ENCODE results near the gene LGI4. TPM values are rescaled to one million over a fixed set of nuclear protein-coding genes. Genes with fewer than 3 reads are reported as not detected.
"Not testable (repeated sequence)": the region's sequence is repeated elsewhere in the genome, so short reads cannot be mapped to it uniquely, and the experiment has no call there.

LGI4 gene
- total RNA-seq, 1 experiment from 2014 or later = 0.43 TPM

DNA sequence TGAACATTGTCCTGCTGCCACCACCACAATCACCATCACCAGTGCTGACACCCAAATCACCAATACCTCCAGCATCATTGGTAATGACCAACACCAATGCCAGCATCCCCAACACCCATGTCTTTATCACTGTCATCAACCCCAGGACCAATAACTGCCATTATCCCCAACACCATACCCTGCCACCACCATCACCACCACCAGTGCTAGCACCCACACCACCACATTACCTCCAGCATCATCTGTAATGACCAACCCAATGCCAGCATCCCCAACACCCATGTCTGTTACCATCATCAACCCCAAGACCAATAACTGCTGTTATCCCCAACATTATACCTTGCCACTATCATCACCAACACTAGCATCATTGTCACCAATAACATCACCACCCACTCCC is 2.6 kb downstream of the LGI4 start:
- BruUV-seq (replicated peaks) = no TSS peak
- POLR2A ChIA-PET = no interaction called here
- intact Hi-C loops (cut with micrococcal nuclease; ENCODE audit: unreplicated experiment) = no loop called here
- DNase-seq = no peak
- Mint-ChIP-seq H3K27me3 (ENCODE audit: insufficient read depth, unreplicated experiment) (peaks cover 2% of the 10 kb centered on the region), H3K4me1 (ENCODE audit: low read depth, unreplicated experiment) (peaks cover 7% of the 10 kb centered on the region), H3K4me3 (ENCODE audit: unreplicated experiment) (no peak overlapping the region), H3K9me3 (ENCODE audit: unreplicated experiment) (no peaks in the 10 kb centered on the region), H3K36me3 (ENCODE audit: insufficient read depth, unreplicated experiment) (no peaks in the 10 kb centered on the region), H3K27ac (ENCODE audit: unreplicated experiment) (no peak overlapping the region)
- Histone ChIP-seq H3K27me3 (replicated peaks; ENCODE audit: control insufficient read depth, insufficient read depth, low read length) (no peaks in the 10 kb centered on the region), H3K4me1 (peaks cover 18% of the 10 kb centered on the region), H3K9me3 (no peaks in the 10 kb centered on the region), H3K4me3 (ENCODE audit: low read depth, low read length) (no peak overlapping the region), H3K36me3 (ENCODE audit: control insufficient read depth, insufficient read depth, low read length) (no peaks in the 10 kb centered on the region)
- TF ChIP-seq, protein P1, sequence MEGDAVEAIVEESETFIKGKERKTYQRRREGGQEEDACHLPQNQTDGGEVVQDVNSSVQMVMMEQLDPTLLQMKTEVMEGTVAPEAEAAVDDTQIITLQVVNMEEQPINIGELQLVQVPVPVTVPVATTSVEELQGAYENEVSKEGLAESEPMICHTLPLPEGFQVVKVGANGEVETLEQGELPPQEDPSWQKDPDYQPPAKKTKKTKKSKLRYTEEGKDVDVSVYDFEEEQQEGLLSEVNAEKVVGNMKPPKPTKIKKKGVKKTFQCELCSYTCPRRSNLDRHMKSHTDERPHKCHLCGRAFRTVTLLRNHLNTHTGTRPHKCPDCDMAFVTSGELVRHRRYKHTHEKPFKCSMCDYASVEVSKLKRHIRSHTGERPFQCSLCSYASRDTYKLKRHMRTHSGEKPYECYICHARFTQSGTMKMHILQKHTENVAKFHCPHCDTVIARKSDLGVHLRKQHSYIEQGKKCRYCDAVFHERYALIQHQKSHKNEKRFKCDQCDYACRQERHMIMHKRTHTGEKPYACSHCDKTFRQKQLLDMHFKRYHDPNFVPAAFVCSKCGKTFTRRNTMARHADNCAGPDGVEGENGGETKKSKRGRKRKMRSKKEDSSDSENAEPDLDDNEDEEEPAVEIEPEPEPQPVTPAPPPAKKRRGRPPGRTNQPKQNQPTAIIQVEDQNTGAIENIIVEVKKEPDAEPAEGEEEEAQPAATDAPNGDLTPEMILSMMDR (IDR thresholded peaks at IDR 0.05; ENCODE audit: insufficient read depth in 1 of 2, low read depth in 1 of 2, low read length in 1 of 2, severe bottlenecking in 1 of 2, unreplicated experiment in 1 of 2) = no peak
- CTCF ChIA-PET = no interaction called here

DNA sequence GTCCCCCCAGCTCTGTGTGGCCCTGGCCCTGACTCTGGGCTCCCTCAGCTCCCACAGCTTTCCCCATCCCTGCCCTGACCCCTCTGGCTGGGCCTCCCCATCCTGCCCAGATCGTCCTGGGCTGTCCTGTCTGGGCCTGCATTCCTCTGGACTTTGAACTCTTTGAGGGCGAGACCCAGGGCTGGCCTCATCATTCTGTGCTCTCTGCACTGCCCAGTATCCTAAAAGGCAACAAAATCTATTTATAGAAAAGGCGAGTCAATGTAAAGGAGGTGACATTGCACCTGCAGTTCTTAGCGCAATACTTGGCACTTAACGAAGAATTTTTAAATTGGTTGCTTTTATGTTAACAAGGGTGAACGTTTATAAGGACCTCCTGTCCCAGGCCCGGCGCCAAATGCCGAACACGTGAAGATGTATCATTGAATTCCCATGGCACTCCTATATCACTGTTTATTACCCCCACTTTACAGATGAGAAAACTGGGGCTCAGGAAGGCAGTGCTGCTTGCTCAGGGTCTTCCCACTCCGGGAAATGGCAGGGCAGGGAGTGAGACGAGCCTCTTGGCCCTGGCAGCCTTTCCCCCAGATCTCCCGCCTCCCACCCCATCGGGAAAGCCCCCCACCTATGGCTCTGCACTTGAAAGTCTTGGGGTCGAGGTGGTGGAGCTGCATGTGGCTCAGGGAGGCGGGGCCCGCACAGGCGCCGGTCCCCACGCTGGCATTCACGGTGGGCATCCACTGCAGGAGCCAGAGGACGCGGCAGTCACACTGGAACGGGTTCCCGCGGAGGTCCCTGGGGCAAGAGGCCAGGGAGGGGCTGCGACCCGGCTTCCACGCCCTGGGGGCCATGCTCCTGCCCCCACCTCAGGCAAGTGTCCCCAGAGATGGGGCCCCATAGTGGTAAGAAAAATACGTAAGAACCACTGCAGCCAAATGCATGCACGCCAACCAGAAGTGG is 3.8 kb downstream of the LGI4 start:
- DNase-seq = no peak
- TF ChIP-seq, protein P1 (IDR thresholded peaks at IDR 0.05; ENCODE audit: insufficient read depth in 1 of 2, low read depth in 1 of 2, low read length in 1 of 2, severe bottlenecking in 1 of 2, unreplicated experiment in 1 of 2) = no peak
- no peaks in the 10 kb centered on the region for H3K36me3 Mint-ChIP-seq (ENCODE audit: insufficient read depth, unreplicated experiment)
- ChIA-PET POLR2A (no interaction called here), CTCF (no interaction called here)
- H3K27me3 Mint-ChIP-seq (ENCODE audit: insufficient read depth, unreplicated experiment) = peaks cover 2% of the 10 kb centered on the region
- peaks cover 14% of the 10 kb centered on the region; the same call in 1 of the 2 replicates for H3K4me1 ChIP-seq
- H3K9me3 Mint-ChIP-seq (ENCODE audit: unreplicated experiment) = no peaks in the 10 kb centered on the region
- H3K27ac Mint-ChIP-seq (ENCODE audit: unreplicated experiment) = no peak overlapping the region
- no peaks in the 10 kb centered on the region for H3K27me3 ChIP-seq (replicated peaks; ENCODE audit: control insufficient read depth, insufficient read depth, low read length)
- no peaks in the 10 kb centered on the region for H3K9me3 ChIP-seq
- H3K4me3 ChIP-seq (ENCODE audit: low read depth, low read length) = no peak overlapping the region
- intact Hi-C loops (cut with micrococcal nuclease; ENCODE audit: unreplicated experiment) = no loop called here
- no peaks in the 10 kb centered on the region for H3K36me3 ChIP-seq (ENCODE audit: control insufficient read depth, insufficient read depth, low read length)
- peaks cover 7% of the 10 kb centered on the region for H3K4me1 Mint-ChIP-seq (ENCODE audit: low read depth, unreplicated experiment)
- BruUV-seq (replicated peaks) = no TSS peak
- no peak overlapping the region for H3K4me3 Mint-ChIP-seq (ENCODE audit: unreplicated experiment)

DNA sequence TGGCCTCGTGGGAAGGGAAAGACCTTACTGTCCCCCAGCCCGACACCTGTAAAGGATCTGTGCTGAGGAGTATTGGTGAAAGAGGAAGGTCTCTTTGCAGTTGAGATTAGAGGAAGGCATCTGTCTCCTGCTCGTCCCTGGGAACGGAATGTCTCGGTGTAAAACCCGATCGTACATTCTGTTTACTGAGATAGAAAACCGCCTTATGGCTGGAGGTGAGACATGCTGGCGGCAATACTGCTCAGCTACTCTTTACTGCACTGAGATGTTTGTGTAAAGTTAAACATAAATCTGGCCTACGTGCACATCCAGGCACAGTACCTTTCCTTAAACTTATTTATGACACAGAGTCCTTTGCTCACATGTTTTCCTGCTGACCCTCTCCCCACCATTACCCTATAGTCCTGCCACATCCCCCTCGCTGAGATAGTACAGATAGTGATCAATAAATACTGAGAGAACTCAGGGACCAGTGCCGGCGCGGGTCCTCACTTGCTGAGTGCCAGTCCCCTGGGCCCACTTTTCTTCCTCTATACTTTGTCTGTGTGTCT is 5.1 kb downstream of the LGI4 start:
- BruUV-seq (replicated peaks); DNase-seq: not testable (repeated sequence)

More for the DNA sequence above, 5.1 kb downstream of the LGI4 start:
- H3K9me3 Mint-ChIP-seq (ENCODE audit: unreplicated experiment); H3K36me3 ChIP-seq (ENCODE audit: control insufficient read depth, insufficient read depth, low read length); H3K9me3 ChIP-seq; H3K4me3 ChIP-seq (ENCODE audit: low read depth, low read length); H3K36me3 Mint-ChIP-seq (ENCODE audit: insufficient read depth, unreplicated experiment); H3K4me1 Mint-ChIP-seq (ENCODE audit: low read depth, unreplicated experiment); H3K27me3 ChIP-seq (replicated peaks; ENCODE audit: control insufficient read depth, insufficient read depth, low read length); intact Hi-C loops (cut with micrococcal nuclease; ENCODE audit: unreplicated experiment); H3K27ac Mint-ChIP-seq (ENCODE audit: unreplicated experiment); H3K27me3 Mint-ChIP-seq (ENCODE audit: insufficient read depth, unreplicated experiment); POLR2A ChIA-PET; CTCF ChIA-PET: not testable (repeated sequence)
- peaks cover 17% of the 10 kb centered on the region for H3K4me1 ChIP-seq
- H3K4me3 Mint-ChIP-seq (ENCODE audit: unreplicated experiment) = peak overlapping the region; percentile 15

Measured in Caco-2 (cell line).